Measurements from ENCODE around the gene CYREN.
A peak's percentile ranks its signal among the peaks of the same experiment; 100 is the strongest.

Gene CYREN

DNA sequence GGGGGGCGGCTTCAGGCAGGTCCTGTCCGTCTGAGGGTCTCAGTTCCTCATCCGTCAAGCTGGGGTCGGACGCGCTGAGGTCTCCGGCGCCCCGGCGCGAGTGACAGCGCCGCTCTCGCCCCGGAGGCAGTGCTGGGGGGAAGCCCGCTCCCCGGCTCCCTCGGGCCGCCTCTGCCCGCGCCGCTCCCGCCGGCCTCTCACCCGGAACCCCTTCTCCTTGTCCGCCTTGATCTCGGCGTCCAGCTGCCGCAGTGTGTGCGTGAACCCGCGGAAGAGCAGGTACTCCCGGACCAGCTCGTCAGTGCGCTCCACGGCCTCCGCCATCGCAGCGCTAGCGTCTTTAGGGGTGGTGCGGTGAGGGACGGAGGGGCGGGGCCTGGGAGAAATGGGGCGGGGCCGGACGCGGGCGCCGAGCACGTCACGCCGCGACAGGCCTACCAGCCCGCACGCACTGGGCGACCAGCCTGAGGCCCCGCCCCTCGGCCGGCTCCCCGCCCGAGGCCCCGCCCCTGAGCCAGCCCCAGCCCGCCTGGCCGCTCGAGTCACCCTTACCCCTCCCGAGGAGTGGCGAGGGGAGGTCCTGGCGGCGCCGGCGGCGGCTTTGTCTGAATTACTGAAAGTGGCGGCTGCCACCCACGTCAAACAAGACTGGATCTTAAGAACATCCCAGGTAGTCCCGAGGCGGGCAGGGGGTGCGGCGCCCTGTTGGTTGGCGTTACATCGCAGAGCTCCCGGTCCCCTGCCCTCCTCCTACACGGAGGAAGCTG, 40.9 kb upstream of the CYREN start, which contains the start of gene WDR91:
Gene WDR91 (minus strand): TSS at position 348 of the 767 bp plus-strand sequence. CDS start 24 bp downstream, at position 324.
- peak; percentile 95 for DNase-seq (ENCODE audit: low read depth)
- TF ChIP-seq, protein P1, sequence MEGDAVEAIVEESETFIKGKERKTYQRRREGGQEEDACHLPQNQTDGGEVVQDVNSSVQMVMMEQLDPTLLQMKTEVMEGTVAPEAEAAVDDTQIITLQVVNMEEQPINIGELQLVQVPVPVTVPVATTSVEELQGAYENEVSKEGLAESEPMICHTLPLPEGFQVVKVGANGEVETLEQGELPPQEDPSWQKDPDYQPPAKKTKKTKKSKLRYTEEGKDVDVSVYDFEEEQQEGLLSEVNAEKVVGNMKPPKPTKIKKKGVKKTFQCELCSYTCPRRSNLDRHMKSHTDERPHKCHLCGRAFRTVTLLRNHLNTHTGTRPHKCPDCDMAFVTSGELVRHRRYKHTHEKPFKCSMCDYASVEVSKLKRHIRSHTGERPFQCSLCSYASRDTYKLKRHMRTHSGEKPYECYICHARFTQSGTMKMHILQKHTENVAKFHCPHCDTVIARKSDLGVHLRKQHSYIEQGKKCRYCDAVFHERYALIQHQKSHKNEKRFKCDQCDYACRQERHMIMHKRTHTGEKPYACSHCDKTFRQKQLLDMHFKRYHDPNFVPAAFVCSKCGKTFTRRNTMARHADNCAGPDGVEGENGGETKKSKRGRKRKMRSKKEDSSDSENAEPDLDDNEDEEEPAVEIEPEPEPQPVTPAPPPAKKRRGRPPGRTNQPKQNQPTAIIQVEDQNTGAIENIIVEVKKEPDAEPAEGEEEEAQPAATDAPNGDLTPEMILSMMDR (IDR thresholded peaks at IDR 0.05; ENCODE audit: insufficient read depth, low read depth, low read length, missing control alignments): no peak
- peak within 1 kb of the TSS; percentile 59 for H3K4me3 ChIP-seq (ENCODE audit: low read length)

- peak; percentile 16 for DNase-seq (ENCODE audit: low read depth)
- TF ChIP-seq, protein P1 (IDR thresholded peaks at IDR 0.05; ENCODE audit: insufficient read depth, low read depth, low read length, missing control alignments): no peak
- H3K4me3 ChIP-seq (ENCODE audit: low read length): peak overlapping the region; percentile 52
Observed at GRCh38 chr7:135210888-135211178, 40.3 kb upstream of the CYREN start.

DNA sequence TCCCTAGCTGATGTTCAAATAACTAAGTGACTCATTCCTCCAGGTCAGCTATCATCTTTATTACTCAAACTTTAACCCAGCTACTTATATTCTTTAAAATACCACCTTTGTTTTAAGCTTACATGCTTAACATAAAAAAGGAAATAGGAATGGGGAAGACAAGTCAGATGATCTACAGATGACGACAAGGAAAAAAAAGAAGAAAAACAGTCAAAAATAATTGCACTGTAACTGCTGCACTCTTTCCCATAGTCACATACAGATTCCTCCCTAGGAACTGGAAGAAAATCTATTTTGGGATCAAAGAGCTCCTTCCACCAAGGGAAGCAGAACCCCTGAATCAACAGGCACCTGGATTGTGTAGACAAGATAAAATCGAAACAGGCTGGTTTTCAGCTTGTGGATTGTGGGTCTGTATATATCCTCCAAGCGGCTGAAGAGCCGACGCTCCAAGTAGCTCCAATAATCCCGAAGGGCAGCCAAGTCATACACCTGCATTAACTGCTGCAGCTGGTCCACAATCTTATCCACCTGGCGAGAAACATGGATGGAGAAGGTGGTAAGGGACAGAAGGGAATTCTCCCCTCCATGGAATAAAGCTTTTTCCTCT, 38.8 kb upstream of the CYREN start:
- TF ChIP-seq, protein P1 (IDR thresholded peaks at IDR 0.05; ENCODE audit: insufficient read depth, low read depth, low read length, missing control alignments): no peak
- DNase-seq (ENCODE audit: low read depth): no peak
- H3K4me3 ChIP-seq (ENCODE audit: low read length): no peak overlapping the region

- DNase-seq (ENCODE audit: low read depth): no peak
- H3K4me3 ChIP-seq (ENCODE audit: low read length): no peak overlapping the region
- TF ChIP-seq, protein P1 (IDR thresholded peaks at IDR 0.05; ENCODE audit: insufficient read depth, low read depth, low read length, missing control alignments): no peak
Observed at GRCh38 chr7:135208102-135208793, 37.7 kb upstream of the CYREN start.

DNA sequence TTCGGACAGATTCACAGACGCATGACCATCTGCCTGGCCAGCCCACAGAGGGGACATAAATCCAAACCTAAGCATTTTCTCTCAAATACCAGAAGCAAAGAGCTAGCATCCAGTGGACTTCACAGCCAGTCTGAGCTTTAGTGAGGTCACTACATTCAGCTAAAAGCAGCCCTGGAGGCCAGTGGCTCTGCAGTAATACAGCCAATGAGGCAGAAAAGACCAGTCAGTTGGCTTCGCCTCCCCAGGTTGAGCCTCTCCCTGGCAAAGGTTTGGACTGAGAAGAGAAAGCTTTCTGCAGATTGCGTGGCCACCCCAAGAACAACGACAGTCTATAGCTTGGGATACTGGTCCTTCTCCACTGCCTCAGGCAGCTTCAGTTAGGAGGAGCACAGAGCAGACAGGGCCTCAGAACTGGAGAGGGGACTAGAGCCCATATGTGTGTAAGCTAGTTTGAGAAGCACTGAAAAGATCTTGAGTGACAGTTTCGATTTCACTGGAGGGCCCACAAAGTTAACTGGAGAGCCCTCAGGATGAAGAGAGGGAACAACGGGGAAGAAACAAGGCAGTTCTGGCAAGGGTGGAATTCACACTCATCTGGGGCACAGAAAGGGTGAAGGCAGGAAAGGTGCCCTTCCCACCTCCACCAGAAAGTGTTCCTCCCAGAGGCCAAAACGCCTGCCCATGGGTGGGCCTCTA, 37.0 kb upstream of the CYREN start:
- H3K4me3 ChIP-seq (ENCODE audit: low read length): no peak overlapping the region
- TF ChIP-seq, protein P1 (IDR thresholded peaks at IDR 0.05; ENCODE audit: insufficient read depth, low read depth, low read length, missing control alignments): no peak
- DNase-seq (ENCODE audit: low read depth): no peak

DNA sequence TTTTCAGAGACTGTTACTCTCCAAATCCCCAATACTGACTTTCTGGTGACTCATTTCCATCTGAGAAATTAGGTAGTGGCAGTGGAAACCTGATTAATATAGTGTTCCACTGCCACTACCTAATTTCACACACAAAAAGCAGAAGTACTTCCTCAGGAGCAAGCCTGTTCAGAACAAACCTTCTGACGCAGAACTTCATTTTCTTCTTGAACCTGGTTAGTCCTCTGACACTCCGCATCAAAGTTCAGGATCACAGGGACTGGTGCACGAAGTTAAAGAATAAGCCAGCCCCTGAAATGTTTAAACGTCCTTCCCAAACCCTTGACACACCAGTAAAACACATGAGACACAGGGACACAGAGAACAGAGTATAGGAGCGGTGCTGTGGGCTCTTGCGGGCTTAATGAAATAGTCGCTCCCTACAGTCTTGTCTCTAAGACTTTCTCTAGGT, 36.5 kb upstream of the CYREN start:
- DNase-seq (ENCODE audit: low read depth): no peak
- H3K4me3 ChIP-seq (ENCODE audit: low read length): no peak overlapping the region
- TF ChIP-seq, protein P1 (IDR thresholded peaks at IDR 0.05; ENCODE audit: insufficient read depth, low read depth, low read length, missing control alignments): no peak
